ENCODE results near the gene ARHGAP21. TPM values are rescaled to one million over a fixed set of nuclear protein-coding genes. Genes with fewer than 3 reads are reported as not detected.
"Not testable (repeated sequence)": the region's sequence is repeated elsewhere in the genome, so short reads cannot be mapped to it uniquely, and the experiment has no call there.

ARHGAP21 gene
- total RNA-seq, result 72.2 and 77.6 TPM in 2 replicates

- peak; percentile 50 for DNase-seq (ENCODE audit: low read depth)
Observed at GRCh38 chr10:24723788-24724380, at the start of gene ARHGAP21. ARHGAP21 (minus strand) TSS chr10:24723887; CDS start chr10:24721899, 1,988 bp downstream.

- DNase-seq (ENCODE audit: low read depth), result no peak
Observed at GRCh38 chr10:24771943-24772694, 48.4 kb upstream of the ARHGAP21 start.

- not testable (repeated sequence) for DNase-seq (ENCODE audit: low read depth)
Observed at GRCh38 chr10:24764991-24765390, 41.3 kb upstream of the ARHGAP21 start.

- DNase-seq (ENCODE audit: low read depth), result peak; percentile 68
Observed at GRCh38 chr10:24762966-24763623, 39.4 kb upstream of the ARHGAP21 start.

GRCh38 chr10:24762161-24762924, 38.7 kb upstream of the ARHGAP21 start:
- peak; percentile 51 for DNase-seq (ENCODE audit: low read depth)

- no peak for DNase-seq (ENCODE audit: low read depth)
Observed at GRCh38 chr10:24759672-24760071, 36.0 kb upstream of the ARHGAP21 start.

- DNase-seq (ENCODE audit: low read depth), result not testable (repeated sequence)
Observed at GRCh38 chr10:24758254-24758653, 34.6 kb upstream of the ARHGAP21 start.

GRCh38 chr10:24756283-24756682, 32.6 kb upstream of the ARHGAP21 start:
- DNase-seq (ENCODE audit: low read depth), result no peak

- no peak for DNase-seq (ENCODE audit: low read depth)
Observed at GRCh38 chr10:24751716-24752115, 28.0 kb upstream of the ARHGAP21 start.

GRCh38 chr10:24750695-24751094, 27.0 kb upstream of the ARHGAP21 start:
- no peak for DNase-seq (ENCODE audit: low read depth)

GRCh38 chr10:24748214-24748613, 24.5 kb upstream of the ARHGAP21 start:
- DNase-seq (ENCODE audit: low read depth), result no peak

GRCh38 chr10:24744946-24745345, 21.3 kb upstream of the ARHGAP21 start:
- no peak for DNase-seq (ENCODE audit: low read depth)

GRCh38 chr10:24740714-24741113, 17.0 kb upstream of the ARHGAP21 start:
- no peak for DNase-seq (ENCODE audit: low read depth)

- no peak for DNase-seq (ENCODE audit: low read depth)
Observed at GRCh38 chr10:24737001-24737400, 13.3 kb upstream of the ARHGAP21 start.

GRCh38 chr10:24731942-24732341, 8.3 kb upstream of the ARHGAP21 start:
- no peak for DNase-seq (ENCODE audit: low read depth)

- no peak for DNase-seq (ENCODE audit: low read depth)
Observed at GRCh38 chr10:24730811-24731210, 7.1 kb upstream of the ARHGAP21 start.

GRCh38 chr10:24727786-24728185, 4.1 kb upstream of the ARHGAP21 start:
- no peak for DNase-seq (ENCODE audit: low read depth)

- no peak for DNase-seq (ENCODE audit: low read depth)
Observed at GRCh38 chr10:24726626-24727025, 2.9 kb upstream of the ARHGAP21 start.

- DNase-seq (ENCODE audit: low read depth), result not testable (repeated sequence)
Observed at GRCh38 chr10:24726029-24726428, 2.3 kb upstream of the ARHGAP21 start.

GRCh38 chr10:24724381-24725228, 918 bp upstream of the ARHGAP21 start:
- peak; percentile 92 for DNase-seq (ENCODE audit: low read depth)

- DNase-seq (ENCODE audit: low read depth), result no peak
Observed at GRCh38 chr10:24723386-24723787, 300 bp downstream of the ARHGAP21 start.
